Gastroesophageal sphincter (tissue), 2 donors: ENCODE data around the gene EPS8L3.

Experiments used
- POLR2A ChIP-seq, 2 donors: fragments of 450-650 bp; IDR thresholded peaks; one replicate each; pipeline ENCODE4 v1.6.1; 2017; ENCODE audit warnings: antibody characterized with exemption in 2 of 2, mild to moderate bottlenecking in 2 of 2, moderate library complexity in 1 of 2
- POLR2AphosphoS5 ChIP-seq: sonication (generic); formaldehyde crosslinking; IDR thresholded peaks from one replicate; pipeline ENCODE4 v1.6.1; 2017; ENCODE audit warnings: antibody characterized with exemption

DNA sequence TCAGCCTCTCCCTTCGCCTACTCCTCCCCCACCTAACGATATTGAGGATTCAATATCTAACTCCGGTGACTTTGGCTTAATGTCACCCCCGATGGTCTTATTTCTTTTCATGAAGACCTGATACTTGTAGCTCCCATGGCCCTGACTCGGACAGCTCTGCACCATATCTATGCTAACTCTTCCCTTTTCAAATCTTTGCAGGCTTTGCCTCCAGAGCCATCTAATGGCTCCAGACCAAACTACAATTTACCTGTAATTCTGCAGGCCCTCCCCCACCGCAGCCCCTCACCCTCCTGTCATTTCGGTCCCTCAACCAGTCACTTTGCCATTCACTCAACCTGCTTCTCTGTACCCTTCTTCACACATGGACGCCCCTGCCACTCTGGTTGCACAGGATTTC lies 59.5 kb downstream of the EPS8L3 start:
- TF ChIP-seq POLR2AphosphoS5 (no peak), POLR2A (IDR thresholded peaks at IDR 0.05) (no peak)
